ENCODE measurements around the gene FAM20B.
A peak's percentile ranks its signal among the peaks of the same experiment; 100 is the strongest.
"Not testable (repeated sequence)": the region's sequence is repeated elsewhere in the genome, so short reads cannot be mapped to it uniquely, and the experiment has no call there.

Gene FAM20B

DNA sequence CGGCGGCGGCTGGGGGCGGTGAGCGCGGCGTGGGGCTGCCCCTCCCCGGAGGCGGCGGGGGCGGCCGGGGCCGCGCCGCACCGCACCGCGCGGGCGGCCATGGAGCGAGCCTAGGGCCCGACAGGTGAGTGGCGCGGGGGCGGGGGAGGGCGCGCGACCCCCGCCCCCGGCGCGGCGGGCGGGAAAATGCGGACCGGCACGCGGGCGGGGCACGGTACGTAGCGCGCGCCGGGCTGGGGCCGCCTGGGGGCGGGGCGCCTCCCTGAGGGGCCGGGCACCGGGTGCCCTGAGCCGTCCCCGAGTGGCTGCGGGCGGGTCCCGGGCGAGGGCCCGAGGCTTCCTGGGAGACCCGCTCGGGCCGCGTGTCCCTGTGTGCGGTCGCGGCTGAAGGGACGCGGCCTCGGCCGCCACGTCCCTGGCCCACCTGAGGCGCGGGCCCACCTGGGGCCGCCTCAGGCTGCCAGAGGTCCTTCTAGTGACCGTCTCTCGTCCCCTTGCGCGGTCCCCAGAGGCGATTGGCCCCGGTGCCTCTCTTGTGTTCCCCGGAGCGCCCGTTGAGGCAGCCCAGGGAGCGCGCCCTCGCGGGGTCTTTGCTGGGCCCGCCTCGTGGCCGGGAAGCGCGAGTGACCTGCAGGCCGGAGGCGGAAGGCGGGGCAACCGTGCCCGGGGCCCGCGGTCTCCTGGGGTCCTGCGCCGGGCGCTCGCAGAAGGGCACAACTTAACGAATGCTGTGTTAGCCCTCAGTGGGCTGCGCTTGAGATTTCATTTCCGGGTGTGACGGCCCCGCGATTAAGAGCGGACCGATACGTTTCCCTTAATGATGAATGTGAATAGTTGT lies 500 bp downstream of the FAM20B start:
- peak; percentile 32 for DNase-seq

DNA sequence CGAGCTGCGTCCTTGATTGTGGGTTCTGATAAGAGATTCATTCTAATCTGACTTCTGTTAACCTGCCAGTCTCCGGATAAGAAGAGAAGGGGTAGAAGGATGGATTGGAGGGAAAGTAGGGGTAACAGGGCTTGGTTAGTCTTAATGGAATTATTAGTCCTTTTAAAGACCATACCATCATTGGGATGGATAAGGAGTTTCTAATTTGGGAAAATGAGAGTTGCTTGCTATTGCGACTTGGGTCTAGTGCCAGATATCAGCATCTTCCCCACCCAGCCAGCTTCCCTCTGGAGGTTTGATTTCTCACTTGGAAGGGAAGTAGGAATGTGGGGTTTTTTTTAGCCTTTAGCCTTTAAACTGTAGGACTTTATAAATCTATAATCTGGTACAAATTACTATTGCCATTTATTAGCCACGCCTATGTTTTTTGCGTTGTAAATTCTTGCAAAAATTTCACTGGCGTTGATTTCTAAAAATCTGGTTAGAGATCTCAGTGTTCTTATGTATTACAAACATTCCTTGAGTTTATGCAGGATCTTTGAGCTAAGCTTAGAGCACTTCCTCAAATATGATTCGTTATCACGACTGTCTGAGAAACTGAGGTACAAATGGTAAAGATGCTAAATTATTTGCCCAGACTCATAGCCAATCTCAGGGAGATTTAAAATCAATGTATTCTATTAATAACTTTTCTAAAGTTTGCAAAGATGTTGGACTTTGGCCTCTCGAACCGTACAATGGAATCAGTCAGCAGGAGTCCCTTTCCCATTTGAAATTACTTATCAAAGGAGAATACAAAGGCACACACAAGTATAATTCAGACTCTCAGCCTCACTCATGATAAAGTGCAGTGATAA lies 1.3 kb downstream of the FAM20B start:
- DNase-seq: no peak

DNA sequence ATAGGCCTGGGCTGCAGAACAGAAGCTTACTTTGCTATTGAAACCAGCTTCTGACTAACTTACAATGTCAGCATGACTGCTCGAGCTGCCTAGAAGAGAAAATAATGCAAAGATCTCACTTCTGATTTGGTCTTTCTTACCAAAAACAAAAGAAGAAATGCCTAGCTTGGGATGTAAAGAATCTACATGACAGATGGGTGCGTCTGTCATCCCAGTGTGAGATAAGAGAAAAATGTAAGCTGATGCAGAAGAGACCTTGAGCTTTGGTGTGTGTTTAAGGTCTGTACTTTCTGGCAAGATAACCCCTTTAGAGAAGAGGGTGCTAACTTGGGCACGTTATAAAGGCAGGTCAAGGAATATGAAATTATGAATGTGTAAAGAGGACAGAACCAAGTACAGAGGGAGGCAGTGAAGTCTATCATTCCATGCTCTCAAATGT lies 3.6 kb downstream of the FAM20B start:
- DNase-seq: no peak

DNA sequence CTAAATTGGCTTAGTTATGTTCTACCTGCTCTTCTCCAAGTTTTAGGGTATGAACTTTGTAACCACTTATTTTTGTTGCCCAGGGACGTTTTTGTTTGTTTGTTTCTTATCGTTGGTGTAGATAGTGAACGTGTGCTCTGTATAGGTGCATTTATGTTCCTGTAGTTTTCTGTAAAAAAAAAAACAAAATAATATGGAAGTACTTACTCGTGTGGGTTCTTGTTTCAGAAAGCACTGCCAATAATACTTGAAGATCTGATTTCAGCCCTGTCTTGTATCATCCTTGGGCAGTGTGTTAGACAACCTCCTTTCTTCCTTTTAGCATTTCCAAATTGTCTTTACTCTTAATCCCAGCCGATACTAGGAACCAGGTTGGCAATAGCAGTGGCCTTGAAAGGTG lies 4.4 kb downstream of the FAM20B start:
- DNase-seq: no peak

DNA sequence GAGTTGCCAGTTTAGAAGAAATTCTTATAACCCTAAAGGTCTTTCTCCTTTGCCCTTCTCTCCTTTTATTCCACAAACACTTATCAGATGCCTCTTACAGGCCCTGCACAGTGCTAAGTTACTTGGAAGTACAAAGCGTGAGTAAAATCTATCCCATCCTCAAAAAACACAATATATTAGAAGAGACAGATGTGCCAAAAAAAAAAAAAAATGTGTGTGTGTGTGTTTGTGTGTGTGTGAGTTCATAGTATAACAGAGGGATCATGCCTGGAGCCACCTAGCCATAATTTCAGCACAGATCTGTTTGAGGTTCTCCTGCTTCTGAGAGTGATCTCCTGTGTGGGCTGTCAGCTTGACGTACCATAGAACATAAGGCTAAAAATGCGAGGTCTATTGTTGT lies 5.0 kb downstream of the FAM20B start:
- DNase-seq: no peak

DNA sequence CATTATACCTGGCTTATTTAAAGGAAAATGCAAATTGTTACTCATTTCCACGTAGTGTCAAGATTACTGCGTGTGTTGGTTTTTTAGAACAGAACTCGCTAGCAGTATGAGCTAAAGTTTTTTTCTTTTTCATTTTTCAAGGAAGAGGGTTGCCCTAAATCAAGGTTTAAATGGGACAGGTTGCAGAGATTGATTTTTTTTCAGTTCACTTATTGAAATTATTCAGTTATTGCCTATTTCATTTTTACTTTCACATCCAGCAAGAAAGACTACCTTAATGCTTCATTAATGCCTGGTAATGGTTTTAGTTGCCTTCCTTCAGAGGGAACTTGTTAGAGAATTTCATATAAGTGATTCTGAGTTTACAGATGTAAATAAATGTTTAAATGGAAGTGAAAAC lies 5.6 kb downstream of the FAM20B start:
- DNase-seq: no peak

DNA sequence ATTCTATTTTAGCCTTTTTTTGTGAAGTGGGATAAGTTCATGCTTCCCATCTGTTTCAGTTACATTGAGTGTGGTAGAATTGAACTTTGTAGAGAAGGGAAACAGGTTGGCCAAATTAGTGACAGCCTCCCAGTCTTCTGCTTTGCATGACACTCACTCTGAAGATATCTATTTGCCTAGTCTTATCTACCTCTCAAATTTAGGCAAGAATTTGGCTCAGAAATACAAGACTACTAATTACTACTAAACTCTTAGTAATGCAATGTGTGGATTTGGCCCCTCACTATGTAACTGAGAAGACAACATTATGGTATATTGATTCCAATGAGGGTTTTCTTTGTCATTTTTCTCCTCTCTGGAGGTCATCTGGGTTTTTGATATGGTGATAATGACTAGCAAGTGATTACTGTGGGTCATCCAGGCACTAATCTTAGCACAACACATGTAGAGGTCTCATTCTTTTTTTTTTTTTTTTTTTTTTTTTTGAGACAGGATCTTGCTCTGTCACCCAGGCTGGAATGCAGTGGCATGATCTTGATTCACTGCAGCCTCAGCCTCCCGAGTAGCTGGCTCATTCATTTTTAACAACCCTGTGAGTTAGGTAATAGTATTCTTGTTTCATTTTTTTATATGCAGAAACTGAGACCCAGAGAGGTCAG lies 6.3 kb downstream of the FAM20B start:
- no peak for DNase-seq

DNA sequence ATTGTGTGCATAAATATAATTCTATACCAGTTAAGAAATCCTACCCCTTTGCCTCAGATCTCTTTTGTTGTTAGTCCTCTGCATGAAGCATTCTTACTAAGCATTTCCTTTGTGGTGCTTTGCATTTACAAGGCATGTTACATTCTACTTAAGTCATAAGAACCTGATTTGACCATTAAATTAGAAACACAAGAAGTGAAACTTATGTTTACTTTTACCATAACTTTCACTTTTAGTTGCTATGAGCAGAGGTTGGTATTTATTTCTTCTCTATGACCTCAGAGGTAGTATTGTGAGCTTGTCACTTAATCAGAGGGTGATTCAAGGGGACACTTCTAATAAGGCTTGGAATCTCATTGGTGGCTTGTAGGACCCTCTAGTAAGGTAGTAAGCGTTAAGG lies 9.0 kb downstream of the FAM20B start:
- DNase-seq: no peak

DNA sequence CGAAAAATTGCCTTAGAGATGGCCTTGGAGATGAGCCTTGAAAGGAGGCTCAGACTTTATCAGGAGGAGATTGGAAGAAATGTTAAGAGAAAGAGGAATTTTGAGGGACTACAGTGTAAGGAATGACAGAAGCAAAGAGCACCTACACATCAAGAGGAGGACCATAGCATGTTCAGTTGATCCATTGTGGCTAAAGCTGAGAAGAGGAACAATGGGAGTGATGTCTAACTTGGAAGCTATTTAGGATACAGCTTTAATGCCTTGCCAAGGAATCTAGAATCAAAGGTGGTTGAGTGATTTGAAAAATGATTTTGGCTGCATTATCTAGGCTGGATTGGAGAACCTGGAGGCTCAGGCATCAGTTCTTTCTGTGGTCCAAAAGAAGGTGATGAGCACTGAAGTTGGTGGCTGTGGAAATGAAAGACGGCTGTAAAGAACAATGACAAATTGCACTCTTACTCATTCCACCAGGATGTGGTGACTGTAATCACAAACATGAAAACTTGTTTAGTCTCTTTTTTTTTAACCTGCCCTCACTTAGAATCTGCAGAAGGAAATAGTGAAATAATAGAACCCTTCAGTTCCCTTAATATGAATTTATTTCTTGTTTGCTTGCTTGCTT lies 11.3 kb downstream of the FAM20B start:
- DNase-seq: no peak

DNA sequence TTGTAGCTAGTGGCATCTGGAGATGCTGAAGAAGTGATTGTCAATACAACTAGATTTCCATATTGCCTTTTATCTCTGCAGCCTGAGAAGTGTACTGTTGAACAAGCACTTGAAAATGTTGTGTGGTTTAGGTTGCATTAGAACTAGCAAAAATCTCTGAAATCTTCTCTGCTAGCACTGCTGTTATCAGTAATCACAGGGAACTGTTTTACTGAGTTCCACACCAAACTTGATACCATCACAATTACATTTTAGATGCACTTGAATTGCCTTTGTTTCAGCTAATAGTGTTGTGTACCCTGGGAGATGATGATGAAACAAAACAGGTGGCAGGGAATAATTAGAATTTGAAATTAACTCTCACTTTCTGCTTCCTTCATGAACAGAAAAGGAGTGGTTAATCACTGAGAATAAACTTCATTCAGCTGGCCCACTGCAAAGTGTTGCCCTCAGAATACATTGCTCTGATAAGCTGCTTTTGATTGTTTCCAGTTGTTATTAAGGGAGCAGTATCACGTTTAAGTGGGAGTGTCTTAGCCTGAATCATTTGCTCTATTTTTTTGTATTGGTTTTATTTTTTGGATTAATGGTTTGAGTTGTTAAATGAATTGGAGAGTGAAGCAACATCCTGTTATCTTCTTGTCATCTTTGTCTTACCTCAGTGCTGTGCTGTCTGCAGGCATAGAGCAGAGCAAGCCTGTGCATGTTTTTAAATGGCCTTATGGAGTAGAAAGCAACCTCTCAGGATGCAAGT lies 13.0 kb downstream of the FAM20B start:
- DNase-seq: no peak

DNA sequence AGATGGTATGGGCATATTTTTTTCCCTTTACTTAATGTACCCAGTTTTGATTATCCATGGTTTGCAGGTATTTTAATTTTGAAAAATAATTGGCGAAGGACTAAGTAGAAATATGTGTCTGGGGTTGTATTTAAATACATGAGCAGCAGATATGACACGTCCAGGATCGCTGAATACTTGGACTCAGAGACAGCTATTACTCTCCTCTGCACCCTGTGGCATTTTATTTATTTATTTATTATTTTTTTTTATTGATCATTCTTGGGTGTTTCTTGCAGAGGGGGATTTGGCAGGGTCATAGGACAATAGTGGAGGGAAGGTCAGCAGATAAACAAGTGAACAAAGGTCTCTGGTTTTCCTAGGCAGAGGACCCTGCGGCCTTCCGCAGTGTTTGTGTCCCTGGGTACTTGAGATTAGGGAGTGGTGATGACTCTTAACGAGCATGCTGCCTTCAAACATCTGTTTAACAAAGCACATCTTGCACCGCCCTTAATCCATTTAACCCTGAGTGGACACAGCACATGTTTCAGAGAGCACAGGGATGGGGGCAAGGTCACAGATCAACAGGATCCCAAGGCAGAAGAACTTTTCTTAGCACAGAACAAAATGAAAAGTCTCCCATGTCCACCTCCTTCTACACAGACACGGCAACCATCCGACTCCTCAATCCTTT lies 13.9 kb downstream of the FAM20B start:
- DNase-seq: not testable (repeated sequence)

DNA sequence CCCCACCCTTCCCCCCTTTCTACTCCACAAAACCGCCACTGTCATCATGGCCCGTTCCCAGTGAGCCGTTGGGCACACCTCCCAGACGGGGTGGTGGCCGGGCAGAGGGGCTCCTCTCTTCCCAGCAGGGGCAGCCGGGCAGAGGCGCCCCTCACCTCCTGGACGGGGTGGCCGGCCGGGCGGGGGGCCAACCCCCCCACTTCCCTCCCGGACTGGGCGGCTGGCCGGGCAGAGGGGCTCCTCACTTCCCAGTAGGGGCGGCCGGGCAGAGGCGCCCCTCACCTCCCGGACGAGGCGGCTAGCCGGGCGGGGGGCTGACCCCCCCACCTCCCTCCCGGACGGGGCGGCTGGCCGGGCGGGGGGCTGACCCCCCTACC lies 14.5 kb downstream of the FAM20B start:
- DNase-seq: not testable (repeated sequence)

DNA sequence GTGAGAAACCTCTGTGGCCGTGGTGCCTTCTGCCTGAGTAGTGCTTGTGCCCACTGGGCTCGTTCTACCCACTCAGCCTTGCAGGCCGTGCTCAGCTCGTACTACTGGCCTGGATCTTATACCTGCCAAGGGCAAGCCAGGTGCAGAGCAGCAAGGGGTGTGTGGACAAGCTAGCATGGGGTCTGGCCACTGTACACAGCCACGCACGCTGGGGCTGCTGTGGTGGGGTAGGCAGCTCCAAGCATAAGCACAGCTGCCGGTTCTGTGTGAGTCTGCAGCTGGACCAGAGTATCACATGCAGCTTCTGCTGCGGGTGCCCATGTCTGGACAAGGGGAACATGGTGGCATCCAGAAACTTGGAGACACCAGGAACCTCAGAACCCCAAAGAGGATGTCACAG lies 16.4 kb downstream of the FAM20B start:
- no peak for DNase-seq

DNA sequence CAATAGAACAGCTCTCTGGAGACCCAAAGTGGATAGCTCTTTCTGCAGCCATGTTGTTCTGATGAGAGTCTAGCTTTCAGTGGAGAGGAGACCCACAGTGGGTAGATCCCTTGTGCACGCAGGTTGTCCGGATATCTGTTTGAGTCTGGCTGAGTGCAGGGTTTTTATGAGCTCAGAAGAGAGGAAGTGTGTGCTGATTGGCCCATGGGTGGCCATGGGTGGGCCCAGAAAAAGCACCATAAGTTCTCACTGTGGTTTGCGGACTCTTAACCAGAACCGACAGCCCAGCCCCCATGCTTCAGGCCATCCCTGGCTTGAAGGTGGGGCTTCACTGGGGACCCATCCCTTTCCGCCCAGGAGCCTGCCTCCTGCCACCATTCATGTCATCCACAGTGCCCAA lies 17.0 kb downstream of the FAM20B start:
- no peak for DNase-seq

DNA sequence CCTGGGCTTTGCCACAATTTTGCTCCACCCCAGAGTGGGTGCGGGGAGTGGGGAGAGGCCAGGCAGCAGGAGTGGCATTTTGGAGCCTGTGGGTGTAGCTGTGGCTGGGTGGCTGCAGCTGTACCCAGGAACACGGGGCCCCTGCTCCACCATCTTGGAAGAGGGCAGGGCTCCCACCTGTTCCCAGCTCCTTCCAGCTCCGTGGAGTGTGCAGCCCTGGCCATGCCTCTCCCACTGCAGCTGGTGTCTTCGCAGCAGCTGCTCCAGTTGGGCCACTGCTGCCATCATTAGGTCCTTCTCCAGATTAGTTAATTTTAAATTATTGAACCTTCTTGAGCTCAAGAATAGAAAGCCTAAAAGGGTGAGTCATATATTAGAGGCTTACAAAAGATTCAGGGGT lies 17.6 kb downstream of the FAM20B start:
- DNase-seq: no peak

DNA sequence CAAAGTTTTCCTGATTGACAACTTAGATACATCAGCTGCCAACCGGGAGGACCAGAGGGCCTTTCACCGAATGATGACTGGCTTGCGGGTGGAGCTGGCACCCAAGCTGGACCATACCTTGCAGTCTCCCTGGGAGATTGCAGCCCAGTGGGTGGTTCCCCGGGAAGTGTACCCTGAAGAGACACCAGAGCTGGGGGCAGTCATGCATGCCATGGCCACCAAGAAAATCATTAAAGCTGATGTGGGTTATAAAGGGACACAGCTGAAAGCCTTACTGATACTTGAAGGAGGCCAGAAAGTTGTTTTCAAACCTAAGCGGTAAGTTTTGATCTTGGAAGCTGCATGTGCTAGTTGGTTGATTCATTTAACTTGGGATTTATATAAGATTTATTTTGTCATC lies 18.2 kb downstream of the FAM20B start:
- no peak for DNase-seq

DNA sequence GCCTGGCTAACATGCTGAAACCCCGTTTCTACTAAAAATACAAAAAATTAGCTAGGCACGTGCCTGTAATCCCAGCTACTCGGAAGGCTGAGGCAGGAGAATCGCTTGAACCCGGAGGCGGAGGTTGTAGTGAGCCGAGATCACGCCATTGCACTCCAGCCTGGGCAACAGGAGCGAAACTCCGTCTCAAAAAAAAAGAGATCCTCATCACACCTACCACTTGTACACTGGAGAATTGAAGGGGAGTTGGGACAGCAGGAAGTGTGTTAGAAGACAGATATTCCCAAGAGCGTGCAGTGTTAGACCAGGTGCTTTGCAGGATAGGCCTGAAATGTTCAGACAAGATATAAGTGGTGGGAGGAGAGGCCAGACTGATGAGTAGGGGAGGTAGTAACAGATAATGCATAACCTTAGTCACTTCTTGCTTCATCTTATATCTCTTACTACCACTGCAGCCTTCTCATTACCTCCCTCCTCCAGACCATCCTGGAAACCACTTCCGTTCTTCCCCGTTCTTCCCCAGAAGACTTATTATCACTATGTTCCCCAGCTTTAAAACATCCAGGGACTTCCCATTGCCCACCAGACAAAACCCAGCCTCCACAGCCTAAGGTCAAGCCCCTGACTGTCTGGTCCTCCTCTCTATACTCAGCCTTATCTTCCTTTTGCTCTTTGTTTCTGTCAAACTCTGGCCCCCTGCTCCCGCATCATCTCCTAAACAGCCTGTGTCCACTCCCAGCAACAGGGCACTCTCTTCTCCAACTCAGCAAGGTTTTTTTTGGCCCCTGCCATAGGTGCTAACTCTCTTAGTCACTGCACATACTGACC lies 21.3 kb downstream of the FAM20B start:
- DNase-seq: no peak

DNA sequence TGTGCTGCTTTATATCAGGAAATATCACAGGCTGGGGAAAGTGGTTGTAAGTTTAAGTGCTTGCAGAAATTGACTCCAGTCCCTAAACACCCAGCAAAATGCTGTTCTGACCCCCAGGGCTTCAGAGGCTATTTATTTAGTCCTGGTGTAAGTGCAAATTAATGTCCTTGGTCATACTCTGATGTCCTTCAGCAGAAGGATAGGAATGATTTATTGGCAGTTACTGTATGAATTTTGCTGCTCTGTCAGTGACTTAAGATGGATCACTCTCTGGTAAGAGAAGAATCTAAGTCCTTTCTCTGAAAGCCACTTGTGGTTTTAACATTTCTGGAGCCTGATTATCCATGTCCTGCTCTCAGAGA lies 21.9 kb downstream of the FAM20B start:
- no peak for DNase-seq

DNA sequence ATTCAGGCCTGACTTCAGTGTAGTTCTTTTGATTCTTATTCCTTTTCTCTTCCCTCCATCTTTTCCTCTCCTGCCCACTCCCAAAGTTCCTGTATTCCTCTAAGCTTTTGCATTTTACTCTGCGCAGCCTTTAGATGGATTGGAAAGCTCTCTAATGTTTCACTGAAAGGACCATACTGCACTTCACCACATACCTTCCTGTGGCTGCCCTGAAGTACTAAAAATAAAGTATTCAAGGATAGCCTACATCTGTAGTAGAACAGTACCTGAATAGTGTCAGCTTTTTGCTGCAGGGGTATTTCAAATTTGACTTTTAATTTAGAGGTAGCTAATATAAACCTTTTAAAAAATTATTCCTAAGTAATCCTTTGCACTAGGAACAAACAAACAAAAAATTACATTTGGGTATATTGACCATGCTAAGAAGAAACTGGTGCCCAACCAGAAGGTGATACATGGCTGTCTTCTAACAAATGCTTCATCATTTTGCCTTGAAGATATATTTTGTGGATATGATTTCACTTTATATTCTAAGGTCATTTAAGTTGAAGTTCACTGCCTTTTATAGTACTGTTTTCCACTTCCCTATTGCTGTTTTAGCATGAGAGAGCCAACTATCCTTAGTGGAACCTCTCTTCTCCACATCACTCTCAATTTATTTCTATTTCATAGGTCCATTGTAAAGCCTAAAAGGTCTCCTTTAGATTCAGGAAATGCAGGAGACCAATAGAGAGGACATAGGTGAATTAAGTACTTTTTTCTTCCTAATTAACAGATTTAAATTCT lies 22.8 kb downstream of the FAM20B start:
- no peak for DNase-seq

DNA sequence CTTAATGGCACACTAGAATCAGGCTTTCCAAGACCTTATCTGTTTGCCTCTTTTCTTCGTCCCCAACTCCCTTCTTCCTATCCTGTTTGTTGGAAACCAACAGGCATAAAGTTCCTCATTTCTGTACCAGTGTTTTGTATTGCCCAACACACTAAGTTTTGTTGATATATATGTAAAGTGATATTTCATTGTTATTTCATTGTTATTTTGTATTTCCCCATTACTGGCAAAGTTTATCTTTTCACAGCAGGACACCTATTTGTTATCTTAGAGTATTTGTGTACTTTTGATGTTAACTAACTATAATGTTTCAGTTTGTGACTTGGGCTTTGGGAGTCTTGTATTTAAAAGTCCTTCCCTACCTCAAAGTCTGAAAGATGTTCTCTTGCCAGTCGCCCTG lies 27.1 kb downstream of the FAM20B start:
- no peak for DNase-seq

Data from NCI-H1694 (cell line).